Ammon's horn (tissue), 1 donor: ENCODE data around the gene CRKL.
"Not testable (repeated sequence)": the region's sequence is repeated elsewhere in the genome, so short reads cannot be mapped to it uniquely, and the experiment has no call there.

Experiments
- DNase-seq: peaks from one replicate; pipeline ENCODE4 v3.0.0-alpha.2; 2016; ENCODE audit warnings: low spot score

The CRKL gene

GRCh38 chr22:20916916-20917810 is at the start of gene CRKL:
TSS of gene CRKL (plus strand) at chr22:20917407. CDS start at chr22:20917935, 528 bp downstream.
- peak; percentile 98 for DNase-seq

GRCh38 chr22:20868025-20868962 is 48.9 kb upstream of the CRKL start:
- DNase-seq, result no peak

- DNase-seq, result no peak
Observed at GRCh38 chr22:20869234-20869633, 48.0 kb upstream of the CRKL start.

GRCh38 chr22:20873214-20873613 is 44.0 kb upstream of the CRKL start:
- no peak for DNase-seq

GRCh38 chr22:20875296-20875695 is 41.9 kb upstream of the CRKL start:
- no peak for DNase-seq

GRCh38 chr22:20877715-20878114 is 39.5 kb upstream of the CRKL start:
- DNase-seq, result no peak

GRCh38 chr22:20881231-20881630 is 36.0 kb upstream of the CRKL start:
- DNase-seq, result no peak

- DNase-seq, result no peak
Observed at GRCh38 chr22:20881869-20882815, 35.1 kb upstream of the CRKL start.

GRCh38 chr22:20882855-20883254 is 34.4 kb upstream of the CRKL start:
- DNase-seq, result no peak

- no peak for DNase-seq
Observed at GRCh38 chr22:20884454-20884853, 32.8 kb upstream of the CRKL start.

- DNase-seq, result no peak
Observed at GRCh38 chr22:20885017-20885556, 32.1 kb upstream of the CRKL start.

- peak; percentile 86 for DNase-seq
Observed at GRCh38 chr22:20885557-20886323, 31.5 kb upstream of the CRKL start.

GRCh38 chr22:20887375-20887774 is 29.8 kb upstream of the CRKL start:
- DNase-seq, result no peak

- no peak for DNase-seq
Observed at GRCh38 chr22:20889025-20889704, 28.0 kb upstream of the CRKL start.

- no peak for DNase-seq
Observed at GRCh38 chr22:20889904-20890540, 27.2 kb upstream of the CRKL start.

- no peak for DNase-seq
Observed at GRCh38 chr22:20890975-20891374, 26.2 kb upstream of the CRKL start.

- not testable (repeated sequence) for DNase-seq
Observed at GRCh38 chr22:20897737-20898136, 19.5 kb upstream of the CRKL start.

GRCh38 chr22:20899827-20900423 is 17.3 kb upstream of the CRKL start:
- no peak for DNase-seq
